GM19468 (cell line): ENCODE results near the gene TACC2.
"Not testable (repeated sequence)": the region's sequence is repeated elsewhere in the genome, so short reads cannot be mapped to it uniquely, and the experiment has no call there.

Source experiments
- ATAC-seq: cut with Tn5 transposase; IDR thresholded peaks from one replicate; pipeline ENCODE4 v1.9.1; 2021; ENCODE audit warnings: mild to moderate bottlenecking, moderate library complexity, moderate number of reproducible peaks; ENCODE audit not compliant: unreplicated experiment; ENCODE audit errors: extremely low read depth

The TACC2 gene

DNA sequence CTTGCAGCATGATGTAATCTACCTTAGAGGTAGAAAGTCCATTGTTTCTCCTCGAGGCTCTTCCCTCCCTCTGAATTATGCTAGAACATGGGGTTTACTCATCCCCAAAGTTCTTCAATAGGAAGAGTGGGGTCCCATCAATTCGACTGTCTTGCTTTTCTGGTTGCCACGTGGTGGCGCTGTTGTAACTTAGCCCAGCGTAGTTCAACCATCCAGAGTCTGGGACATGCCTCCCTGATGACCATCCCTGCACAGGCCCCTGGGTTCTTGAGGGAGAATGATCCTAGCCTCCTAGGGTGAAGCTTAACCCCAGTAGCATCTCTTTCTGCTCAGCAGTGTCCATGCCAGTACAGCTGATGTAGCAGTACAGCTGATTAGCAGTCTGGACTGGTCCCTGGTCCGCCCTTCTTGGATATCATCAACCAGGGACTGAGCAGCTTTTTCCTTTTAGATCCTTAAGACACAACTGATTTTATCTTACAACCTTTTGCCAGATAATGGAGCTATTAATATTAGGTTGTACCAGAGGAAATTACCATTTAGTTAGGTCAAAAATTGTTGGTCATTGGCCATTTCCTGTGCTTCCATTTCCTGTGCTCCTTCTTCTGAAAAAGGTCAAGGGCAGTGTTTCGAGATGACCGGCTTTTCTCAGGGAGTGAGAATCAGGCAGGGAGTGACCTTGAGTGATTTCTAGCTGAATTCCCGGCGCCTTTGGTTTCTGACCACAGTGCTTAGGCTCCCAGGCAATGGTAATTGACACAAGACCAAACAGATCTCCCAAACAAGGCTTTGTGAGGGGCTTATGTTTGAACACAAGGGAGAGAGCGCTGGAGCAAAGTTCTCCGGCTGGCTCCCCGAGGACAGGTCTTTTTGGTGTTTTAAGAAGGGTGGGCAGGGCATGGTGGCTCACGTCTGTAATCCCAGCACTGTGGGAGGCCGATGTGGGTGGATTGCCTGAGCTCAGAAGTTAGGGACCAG is 65.4 kb downstream of the TACC2 start:
- ATAC-seq = no peak

DNA sequence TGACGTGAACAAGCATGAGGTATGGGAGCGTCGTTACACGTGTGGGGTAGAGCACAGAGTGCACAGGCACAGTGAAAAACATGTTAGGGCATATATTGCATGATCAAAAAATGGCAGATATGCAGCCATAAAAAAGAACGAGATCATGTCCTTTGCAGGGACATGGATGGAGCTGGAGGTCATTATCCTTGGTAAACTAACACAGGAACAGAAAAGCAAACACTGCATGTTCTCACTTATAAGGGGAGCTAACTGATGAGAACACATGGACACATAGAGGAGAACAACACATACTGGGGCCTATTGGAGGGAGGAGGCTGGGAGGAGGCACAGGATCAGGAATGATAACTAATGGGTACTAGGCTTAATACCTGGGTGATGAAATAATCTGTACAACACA is 66.3 kb downstream of the TACC2 start:
- ATAC-seq = no peak

DNA sequence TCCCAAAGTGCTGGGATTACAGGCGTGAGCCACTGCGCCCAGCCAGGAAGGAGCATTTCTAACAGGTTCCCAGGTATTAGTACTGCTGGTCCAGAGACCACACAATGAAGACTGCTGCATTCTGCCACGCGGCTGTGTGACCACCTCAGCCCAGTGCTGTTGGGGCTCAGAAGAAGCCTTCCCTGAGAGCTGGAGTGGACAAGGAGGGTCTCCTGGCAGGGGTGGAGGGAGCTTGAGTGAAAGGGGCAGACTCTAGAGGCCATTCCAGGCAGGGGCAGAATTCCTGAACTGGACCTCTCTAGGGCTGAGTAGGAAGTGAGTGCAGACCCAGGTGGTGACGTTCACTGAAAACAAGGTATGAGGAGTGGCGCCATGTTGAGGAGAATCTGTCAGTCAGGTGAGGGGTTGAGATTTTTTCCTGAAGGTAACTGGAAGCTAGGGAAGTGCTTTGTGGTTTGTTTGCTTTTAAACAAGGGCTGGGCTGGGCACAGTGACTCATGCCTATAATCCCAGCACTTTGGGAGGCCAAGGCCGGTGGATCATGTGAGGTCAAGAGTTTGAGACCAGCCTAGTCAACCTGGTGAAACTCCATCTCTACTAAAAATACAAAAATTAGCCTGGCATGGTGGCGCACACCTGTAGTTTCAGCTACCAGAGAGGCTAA is 67.6 kb downstream of the TACC2 start:
- ATAC-seq = no peak

DNA sequence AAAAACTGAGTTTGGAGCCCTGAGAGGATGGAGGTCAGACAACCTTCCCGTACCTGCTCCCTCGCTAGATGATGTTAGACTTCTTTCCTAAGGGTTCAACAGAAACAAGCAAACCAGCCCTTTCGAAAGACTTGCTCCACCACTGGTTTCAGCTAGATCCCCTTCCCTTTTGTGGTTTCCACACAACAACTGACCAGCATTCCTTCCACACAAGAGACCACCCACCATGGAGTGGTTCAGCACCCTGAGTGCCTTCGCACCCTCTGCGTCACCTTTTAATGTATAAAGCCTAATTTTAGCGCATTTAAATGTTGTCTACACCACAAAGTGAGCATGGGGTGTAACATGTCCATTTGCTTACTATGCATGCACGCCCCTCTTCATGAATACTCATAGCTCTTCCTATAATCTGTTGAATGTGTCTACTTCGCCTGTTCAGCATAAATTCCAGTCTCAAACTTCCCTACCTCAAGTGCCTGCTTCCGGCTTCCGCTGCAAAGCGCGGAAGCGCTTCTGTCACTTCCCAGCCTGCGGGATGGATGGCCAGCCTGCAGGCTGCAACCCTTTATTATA is 69.0 kb downstream of the TACC2 start:
- ATAC-seq = no peak

DNA sequence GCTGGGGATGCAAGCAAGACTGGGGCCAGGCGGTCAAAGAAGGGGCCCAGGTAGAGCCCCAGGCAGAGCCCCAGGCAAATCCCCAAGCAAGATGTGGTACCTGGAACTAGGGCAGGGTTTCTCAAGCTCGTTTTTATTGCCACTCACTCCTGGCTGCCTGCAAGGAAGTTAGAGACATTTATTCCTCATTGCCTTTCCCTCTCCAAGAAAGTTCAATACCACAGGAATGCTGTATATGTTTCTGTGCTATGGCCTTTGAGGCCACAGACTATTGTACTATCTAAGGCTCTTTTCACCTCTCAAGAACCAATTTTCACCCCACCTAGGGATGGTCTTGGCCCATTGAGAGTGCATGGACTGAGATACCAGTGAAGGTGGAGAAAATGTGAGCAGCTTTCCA is 71.3 kb downstream of the TACC2 start:
- ATAC-seq = no peak

DNA sequence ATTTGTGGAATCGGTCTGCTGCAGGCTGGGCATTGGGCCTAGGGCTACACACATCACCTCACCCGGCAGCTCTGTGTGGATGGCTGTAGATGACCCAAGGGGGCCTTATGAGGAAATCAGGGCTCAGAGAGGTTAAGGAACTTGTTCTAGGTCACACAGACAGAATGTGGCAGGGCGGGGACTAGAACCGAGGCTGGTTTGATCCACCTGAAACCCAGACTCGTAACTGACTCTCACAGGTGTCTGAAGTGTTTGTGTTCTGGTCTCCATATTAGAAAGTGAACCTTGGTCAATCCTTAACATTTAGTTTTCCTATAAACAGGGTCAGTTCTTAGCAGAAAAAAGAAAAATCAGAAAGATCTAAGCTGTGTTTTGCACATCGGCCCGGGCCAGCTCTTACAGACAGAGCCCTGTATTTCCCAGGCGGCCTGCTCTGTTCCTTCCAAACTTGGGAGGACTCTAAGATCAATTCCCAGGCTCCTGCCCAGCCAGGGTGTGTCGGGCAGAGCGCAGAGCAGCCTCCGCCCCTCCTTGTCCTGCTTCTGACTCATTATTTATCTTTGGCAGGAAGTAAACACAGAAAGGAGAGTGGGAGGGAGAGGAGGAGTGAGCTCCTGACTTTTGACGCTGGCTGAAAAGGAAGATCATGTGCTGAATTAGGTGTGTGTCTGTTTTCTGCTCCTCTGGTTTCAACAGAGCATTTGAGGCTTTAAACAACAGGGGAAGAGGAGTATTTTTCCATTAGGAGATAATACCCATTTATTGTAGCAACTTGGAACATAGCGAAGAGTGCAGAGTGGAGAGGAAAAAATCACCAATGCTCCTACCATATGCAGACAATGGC is 74.1 kb downstream of the TACC2 start:
- ATAC-seq = no peak

DNA sequence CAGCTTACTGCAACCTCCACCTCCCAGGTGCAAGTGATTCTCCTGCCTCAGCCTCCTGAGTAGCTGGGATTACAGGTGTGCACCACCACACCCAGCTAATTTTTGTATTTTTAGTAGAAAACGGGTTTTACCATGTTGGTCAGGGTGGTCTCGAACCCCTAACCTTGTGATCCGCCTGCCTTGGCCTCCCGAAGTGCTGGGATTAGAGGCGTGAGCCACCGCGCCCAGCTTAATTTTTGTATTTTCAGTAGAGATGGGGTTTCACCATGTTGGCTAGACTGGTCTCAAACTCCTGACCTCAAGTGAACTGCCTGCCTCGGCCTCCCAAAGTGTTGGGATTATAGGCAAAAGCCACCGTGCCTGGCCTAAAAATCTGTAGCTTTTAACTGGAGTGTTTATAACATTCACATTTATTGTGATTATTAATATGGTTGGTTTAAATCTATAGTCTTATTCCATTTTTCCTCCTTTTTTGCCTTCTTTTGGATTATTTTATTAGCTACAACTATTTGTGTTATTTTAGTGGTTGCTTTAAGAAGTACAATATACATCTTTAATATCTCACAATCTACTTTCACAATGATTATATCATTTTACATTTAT is 77.5 kb downstream of the TACC2 start:
- not testable (repeated sequence) for ATAC-seq

DNA sequence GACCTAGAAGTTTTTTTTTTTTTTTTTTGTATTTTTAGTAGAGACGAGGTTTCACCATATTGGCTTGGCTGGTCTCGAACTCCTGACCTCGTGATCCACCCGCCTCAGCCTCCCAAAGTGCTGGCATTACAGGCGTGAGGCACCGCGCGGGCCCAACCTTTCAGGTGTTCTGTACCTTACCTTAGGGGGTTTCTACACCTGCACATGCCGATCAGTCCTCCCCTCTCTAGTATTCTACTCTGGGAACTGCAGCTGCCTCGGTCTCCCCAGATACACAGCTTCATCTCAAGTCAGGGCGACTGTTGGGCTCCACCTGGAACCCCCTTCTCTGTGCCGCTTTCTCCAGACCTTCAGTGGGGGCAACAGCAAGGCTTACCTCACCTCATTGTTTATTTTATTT is 79.9 kb downstream of the TACC2 start:
- ATAC-seq = no peak

DNA sequence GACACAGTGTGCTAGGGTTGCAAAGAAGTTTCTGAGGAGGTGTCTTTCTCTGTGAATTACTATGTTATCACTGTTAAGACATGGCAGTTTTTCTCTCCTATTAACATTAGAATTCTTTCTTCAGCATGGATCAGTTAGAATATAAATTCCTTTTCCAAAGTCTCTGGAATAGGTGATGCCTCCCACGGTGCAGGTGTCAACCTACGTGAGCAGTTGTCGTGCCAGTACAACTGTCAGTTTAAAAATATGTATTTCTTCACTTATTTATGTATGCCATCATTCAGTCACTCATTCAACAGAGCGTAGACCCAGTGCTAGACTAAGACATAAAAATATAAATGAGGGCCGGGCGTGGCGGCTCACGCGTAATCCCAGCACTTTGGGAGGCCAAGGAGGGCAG is 83.5 kb downstream of the TACC2 start:
- no peak for ATAC-seq

DNA sequence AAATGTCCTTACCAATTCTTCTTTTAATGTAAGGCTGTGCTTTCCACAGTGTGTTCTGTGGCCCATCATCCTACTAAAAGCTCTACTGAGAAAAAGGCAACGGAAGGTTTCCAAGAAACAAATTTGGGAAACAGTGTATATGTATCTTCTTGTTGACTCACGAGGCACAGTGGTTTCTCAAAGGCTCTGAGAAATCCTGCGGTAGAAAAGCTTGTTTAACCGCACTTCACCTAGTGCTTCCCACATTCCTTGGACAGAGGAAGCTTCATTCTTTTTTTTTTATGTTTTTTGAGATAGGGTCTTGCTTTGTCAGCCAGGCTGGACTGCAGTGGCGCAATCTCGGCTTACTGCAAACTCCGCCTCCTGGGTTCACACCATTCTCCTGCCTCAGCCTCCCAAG is 84.5 kb downstream of the TACC2 start:
- ATAC-seq = no peak

DNA sequence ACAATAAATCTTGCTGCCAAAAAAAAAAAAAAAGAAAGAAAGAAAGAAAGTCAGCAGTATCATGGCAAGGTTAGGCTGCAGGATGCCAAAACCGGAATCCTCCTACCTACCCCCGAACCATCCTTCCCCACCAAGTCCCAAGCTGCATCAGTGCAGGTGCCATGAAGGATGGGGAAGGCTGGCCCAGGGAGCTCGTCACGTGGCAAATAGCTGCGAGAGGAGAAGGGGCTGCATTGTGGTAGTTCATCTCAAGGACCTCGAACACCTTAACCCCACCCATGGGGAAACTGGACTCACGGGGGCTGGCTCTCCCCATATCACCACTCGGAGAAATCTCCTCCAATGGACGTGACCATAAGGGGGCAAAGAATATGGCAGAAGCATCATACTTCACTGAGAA is 86.2 kb downstream of the TACC2 start:
- ATAC-seq = no peak

DNA sequence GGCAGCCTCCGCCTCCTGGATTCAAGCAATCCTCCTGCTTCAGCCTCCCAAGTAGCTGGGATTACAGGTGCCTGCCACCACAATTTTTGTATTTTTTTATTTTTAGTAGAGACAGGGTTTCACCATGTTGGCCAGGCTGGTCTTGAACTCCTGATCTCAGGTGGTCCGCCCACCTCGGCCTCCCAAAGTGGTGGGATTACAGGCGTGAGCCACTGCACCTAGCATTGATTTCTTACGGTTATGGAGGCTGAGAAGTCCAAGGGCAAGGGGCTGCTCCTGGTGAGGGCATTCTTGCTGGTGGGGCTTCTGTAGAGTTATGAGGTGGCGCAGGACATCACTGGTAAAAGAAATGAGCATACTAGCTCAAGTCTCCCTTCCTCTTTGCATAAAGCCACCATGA is 86.9 kb downstream of the TACC2 start:
- not testable (repeated sequence) for ATAC-seq

DNA sequence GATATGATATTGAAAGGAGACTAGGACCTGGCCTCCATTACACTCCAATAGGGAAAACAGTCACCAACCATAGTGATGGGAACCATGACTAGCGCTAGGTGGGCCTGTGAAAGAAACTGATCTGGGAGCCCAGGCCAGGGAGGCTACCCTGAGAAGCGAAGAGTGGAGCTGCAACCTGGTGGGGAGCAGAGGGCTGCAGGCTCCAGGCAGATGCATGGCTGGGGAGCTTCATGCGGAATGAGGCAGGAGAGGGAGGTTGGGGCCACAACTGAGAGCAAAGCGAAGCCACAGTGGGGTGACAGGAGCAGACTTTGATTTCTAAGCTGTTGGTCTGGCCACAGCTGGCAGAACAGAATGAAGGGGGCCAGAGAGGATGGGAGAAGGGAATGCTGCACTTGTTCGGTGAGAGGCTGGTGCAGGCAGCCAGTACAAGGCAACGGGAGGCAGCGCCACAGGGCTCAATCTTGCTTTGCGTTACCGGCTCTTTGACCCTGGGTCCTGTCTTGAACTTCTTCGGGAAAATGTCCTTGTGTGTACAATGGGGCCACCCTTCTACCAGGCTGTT is 88.4 kb downstream of the TACC2 start:
- ATAC-seq = no peak

DNA sequence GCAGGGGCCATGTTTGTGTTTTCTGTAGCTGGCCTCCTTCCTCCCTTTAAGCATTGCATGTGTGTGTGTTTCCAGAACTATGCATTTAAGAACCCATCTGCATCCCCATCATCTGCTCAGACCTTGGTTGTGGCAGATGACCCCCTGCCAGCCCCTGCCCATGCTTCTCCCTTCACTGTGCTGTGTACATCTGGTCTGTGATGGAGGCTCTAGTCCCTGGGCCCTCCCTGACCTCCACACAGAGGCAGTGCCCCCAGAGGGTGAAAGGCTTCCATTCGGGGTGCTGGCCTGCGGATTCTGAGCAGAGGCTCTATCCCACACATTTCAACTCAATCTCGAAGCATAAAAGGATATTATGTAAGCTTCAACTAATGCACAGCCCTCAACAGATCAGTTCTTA is 89.4 kb downstream of the TACC2 start:
- no peak for ATAC-seq

DNA sequence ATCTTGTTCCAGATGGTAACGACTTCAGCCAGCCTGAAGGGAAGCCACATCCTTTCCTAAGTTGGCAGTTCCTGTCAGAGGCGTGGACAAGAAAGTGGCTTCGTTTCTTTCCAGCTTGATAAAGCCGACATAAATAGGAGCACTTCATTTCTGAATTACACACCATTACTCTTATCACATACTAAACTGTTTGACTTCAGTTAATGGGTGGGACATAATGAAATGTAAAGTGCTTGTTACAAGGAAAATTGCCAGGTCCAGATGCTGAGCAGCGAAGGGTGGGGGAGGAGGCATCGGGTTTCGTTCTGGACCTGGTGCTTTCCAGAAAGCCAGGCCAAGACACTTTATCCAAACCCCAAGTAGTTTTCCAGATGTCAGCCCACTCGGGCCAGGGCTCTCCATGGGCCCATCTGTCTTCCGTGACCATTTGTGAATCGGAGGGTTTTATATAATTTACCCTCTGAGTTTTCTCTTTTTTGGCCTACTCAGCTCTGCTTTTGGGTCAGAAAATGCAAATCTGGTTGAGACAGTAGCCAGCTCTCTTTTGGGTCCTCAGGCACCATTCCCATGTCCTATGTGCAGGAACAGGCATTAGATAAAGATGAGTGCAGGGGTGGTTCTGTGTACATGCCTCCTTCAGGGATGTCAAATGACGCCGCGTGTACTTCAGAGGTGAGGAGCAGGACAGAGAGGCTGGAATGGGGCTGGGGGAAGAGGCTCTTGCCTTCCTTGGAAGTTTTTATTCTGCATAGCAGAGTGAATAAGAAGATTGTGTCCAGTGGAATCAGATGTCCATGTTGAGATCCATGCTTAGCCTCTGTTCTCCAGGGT is 90.2 kb downstream of the TACC2 start:
- ATAC-seq = no peak

DNA sequence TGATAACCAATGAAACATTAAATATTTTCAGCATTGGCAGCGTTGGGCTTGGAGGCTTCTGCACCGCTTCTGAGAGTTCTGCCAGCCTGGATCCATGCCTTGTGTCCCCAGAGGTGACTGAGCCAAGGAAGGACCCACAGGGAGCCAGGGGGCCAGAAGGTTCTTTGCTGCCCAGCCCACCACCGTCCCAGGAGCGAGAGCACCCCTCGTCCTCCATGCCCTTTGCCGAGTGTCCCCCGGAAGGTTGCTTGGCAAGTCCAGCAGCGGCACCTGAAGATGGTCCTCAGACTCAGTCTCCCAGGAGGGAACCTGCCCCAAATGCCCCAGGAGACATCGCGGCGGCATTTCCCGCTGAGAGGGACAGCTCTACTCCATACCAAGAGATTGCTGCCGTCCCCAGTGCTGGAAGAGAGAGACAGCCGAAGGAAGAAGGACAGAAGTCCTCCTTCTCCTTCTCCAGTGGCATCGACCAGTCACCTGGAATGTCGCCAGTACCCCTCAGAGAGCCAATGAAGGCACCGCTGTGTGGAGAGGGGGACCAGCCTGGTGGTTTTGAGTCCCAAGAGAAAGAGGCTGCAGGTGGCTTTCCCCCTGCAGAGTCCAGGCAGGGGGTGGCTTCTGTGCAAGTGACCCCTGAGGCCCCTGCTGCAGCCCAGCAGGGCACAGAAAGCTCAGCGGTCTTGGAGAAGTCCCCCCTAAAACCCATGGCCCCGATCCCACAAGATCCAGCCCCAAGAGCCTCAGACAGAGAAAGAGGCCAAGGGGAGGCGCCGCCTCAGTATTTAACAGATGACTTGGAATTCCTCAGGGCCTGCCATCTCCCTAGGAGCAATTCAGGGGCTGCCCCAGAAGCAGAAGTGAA is 93.9 kb downstream of the TACC2 start:
- no peak for ATAC-seq

DNA sequence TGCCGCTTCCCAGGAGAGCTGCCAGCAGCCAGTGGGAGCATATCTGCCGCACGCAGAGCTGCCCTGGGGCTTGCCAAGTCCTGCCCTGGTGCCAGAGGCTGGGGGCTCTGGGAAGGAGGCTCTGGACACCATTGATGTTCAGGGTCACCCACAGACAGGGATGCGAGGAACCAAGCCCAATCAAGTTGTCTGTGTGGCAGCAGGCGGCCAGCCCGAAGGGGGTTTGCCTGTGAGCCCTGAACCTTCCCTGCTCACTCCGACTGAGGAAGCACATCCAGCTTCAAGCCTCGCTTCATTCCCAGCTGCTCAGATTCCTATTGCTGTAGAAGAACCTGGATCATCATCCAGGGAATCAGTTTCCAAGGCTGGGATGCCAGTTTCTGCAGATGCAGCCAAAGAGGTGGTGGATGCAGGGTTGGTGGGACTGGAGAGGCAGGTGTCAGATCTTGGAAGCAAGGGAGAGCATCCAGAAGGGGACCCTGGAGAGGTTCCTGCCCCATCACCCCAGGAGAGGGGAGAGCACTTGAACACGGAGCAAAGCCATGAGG is 94.6 kb downstream of the TACC2 start:
- no peak for ATAC-seq
